HepG2 (cell line): Measurements from ENCODE around the gene SEMA3C. TPM values are rescaled to one million over a fixed set of nuclear protein-coding genes. Genes with fewer than 3 reads are reported as not detected.

Source experiments
- ATAC-seq: fragments of 200-7000 bp; cut with Tn5 transposase; 3 replicates; pipeline ENCODE4 v1.9.1; 2020; ENCODE audit warnings: mild to moderate bottlenecking, moderate library complexity
- BruUV-seq: library from RNA; stranded (reverse); fragments of 400-500 nt; replicated peaks from 2 replicates; lab custom pipeline; 2021; lab: Mats Ljungman, UMichigan
- CTCF ChIA-PET: fragments of 300-600 bp; formaldehyde crosslinking; extraction: SDS; loops from one replicate; lab custom pipeline; 2021; ENCODE audit warnings: low total read pairs, inconsistent platforms, low intra/inter-chr PET ratio; lab: Yijun Ruan, JAX
- POLR2A ChIA-PET: fragments of 350-600 bp; sonication (Branson Sonifier 250); formaldehyde crosslinking; loops from one replicate; lab custom pipeline; 2020; ENCODE audit warnings: antibody characterized with exemption, inconsistent platforms; lab: Yijun Ruan, JAX
- DNase-seq: peaks from one replicate; pipeline ENCODE4 v3.0.0-alpha.2; 2015; ENCODE audit warnings: low spot score
- FAIRE-seq: peaks from 3 replicates; lab custom pipeline; 2011; peaks lifted over from hg19 to GRCh38; lab: Jason Lieb, UNC
- H2AFZ ChIP-seq: one replicate; pipeline ENCODE4 v1.6.1; 2011; ENCODE audit warnings: low read length, inconsistent platforms
- H3K27ac ChIP-seq: fragments of 300-600 bp; 3 replicates; pipeline ENCODE4 v1.8.0; 2011; ENCODE audit warnings: mixed run types, mild to moderate bottlenecking, mixed read lengths, low read length, inconsistent platforms; ENCODE audit not compliant: insufficient read depth; ENCODE audit errors: extremely low read length
- H3K27me3 ChIP-seq, 2 experiments: fragments of 200-600 bp in 1 of 2; 2 replicates in 1 of 2; 3 replicates in 1 of 2; pipeline versions ENCODE4 v1.6.0 to v1.8.0; 2011; ENCODE audit warnings: low read length in 2 of 2, mild to moderate bottlenecking in 2 of 2, moderate library complexity in 2 of 2, inconsistent platforms in 1 of 2; ENCODE audit not compliant: insufficient read depth in 2 of 2, control insufficient read depth in 1 of 2
- H3K36me3 ChIP-seq, 2 experiments: fragments of 200-600 bp in 1 of 2; replicated peaks in 1 of 2; 2 replicates in 1 of 2; 3 replicates in 1 of 2; pipeline versions ENCODE4 v1.5.1 to v1.8.0; 2011; ENCODE audit warnings: low read length in 2 of 2, inconsistent platforms in 1 of 2; ENCODE audit not compliant: insufficient read depth in 2 of 2, control insufficient read depth in 1 of 2
- H3K4me1 ChIP-seq: 2 replicates; pipeline ENCODE4 v1.5.1; 2012; ENCODE audit warnings: low read length, inconsistent platforms; ENCODE audit not compliant: insufficient read depth
- H3K4me2 ChIP-seq: 2 replicates; pipeline ENCODE4 v1.6.0; 2011; ENCODE audit warnings: low read depth, low read length, inconsistent platforms
- H3K4me3 ChIP-seq, 3 experiments: fragments of 200-600 bp in 1 of 3; sonication (generic), shearing (Covaris generic) in 1 of 3; replicated peaks in 1 of 3; 2 replicates each; pipeline ENCODE4 v1.5.1; 2011 to 2016; ENCODE audit warnings: low read length in 3 of 3, inconsistent platforms in 2 of 3, low read depth in 2 of 3, mild to moderate bottlenecking in 2 of 3, control low read depth in 1 of 3, mixed read lengths in 1 of 3; ENCODE audit not compliant: insufficient read depth in 1 of 3
- H3K79me2 ChIP-seq: one replicate; pipeline ENCODE4 v1.6.1; 2011; ENCODE audit warnings: low read length, inconsistent platforms; ENCODE audit not compliant: insufficient read depth
- H3K9ac ChIP-seq: 2 replicates; pipeline ENCODE4 v1.6.0; 2011; ENCODE audit warnings: mild to moderate bottlenecking, low read depth, low read length, inconsistent platforms; ENCODE audit not compliant: insufficient read depth
- H3K9me3 ChIP-seq: 2 replicates; pipeline ENCODE4 v1.5.1; 2012; ENCODE audit warnings: mild to moderate bottlenecking, low read length
- H4K20me1 ChIP-seq: 2 replicates; pipeline ENCODE4 v1.6.0; 2011; ENCODE audit warnings: inconsistent platforms, mild to moderate bottlenecking, low read length, moderate library complexity; ENCODE audit not compliant: insufficient read depth
- FIP1L1 ChIP-seq: fragments of 200-400 bp; formaldehyde crosslinking; IDR thresholded peaks from 2 replicates; pipeline ENCODE4 v1.6.1; 2018; ENCODE audit warnings: low read depth, mild to moderate bottlenecking, low read length, moderate library complexity, borderline replicate concordance; ENCODE audit not compliant: insufficient read depth
- FOXP1 ChIP-seq, 2 experiments: fragments of 450-650 bp in 1 of 2; IDR thresholded peaks; 2 replicates each; pipeline ENCODE4 v1.6.1; 2017 to 2018; ENCODE audit warnings: antibody characterized with exemption in 1 of 2
- HNRNPL ChIP-seq: fragments of 200-400 bp; formaldehyde crosslinking; IDR thresholded peaks from 2 replicates; pipeline ENCODE4 v1.6.1; 2017; ENCODE audit warnings: mild to moderate bottlenecking, low read depth, low read length
- POLR2G ChIP-seq: fragments of 200-400 bp; formaldehyde crosslinking; IDR thresholded peaks from 2 replicates; pipeline ENCODE4 v1.6.1; 2018; ENCODE audit warnings: mild to moderate bottlenecking, low read depth, low read length, moderate library complexity
- SMAD1 ChIP-seq: sonication (generic); formaldehyde crosslinking; IDR thresholded peaks from 2 replicates; pipeline ENCODE4 v1.4.0; 2020; ENCODE audit warnings: missing genetic modification reagents, low read depth, mild to moderate bottlenecking, borderline replicate concordance
- SMC3 ChIP-seq: IDR thresholded peaks from 2 replicates; pipeline ENCODE4 v1.6.1; 2011; ENCODE audit warnings: low read length, improper control_type of control experiment
- TGIF2 ChIP-seq: IDR thresholded peaks from 2 replicates; pipeline ENCODE4 v1.6.1; 2016; ENCODE audit warnings: control low read depth, missing compliant biosample characterization
- TOE1 ChIP-seq: sonication (generic); formaldehyde crosslinking; IDR thresholded peaks from 2 replicates; pipeline ENCODE4 v1.4.0; 2020; ENCODE audit warnings: mild to moderate bottlenecking, missing genetic modification reagents
- ZNF20 ChIP-seq: sonication (generic); formaldehyde crosslinking; IDR thresholded peaks from 2 replicates; pipeline ENCODE4 v1.4.0; 2020; ENCODE audit warnings: mild to moderate bottlenecking, moderate library complexity, missing genetic modification reagents
- ZNF709 ChIP-seq: sonication (generic); formaldehyde crosslinking; IDR thresholded peaks from 2 replicates; pipeline ENCODE4 v1.5.0; 2020; ENCODE audit warnings: mild to moderate bottlenecking, missing genetic modification reagents
- WGBS: methylation state at CpG from one replicate; pipeline ENCODE4 v1.1.6; 2017; ENCODE audit warnings: low lambda C conversion rate; 5-methylcytosine and 5-hydroxymethylcytosine counted together
- in situ Hi-C: cut with HindIII; loops from 2 replicates; pipeline ENCODE4 v1.10.0; 2017; ENCODE audit warnings: low pct_unique_long_range_greater_than_20kb; ENCODE audit not compliant: extremely low pct_ligation_motif_present
- intact Hi-C: fragments of 100-400 bp; cut with micrococcal nuclease; formaldehyde crosslinking; loops from one replicate; pipeline ENCODE4 v1.10.0; 2022; ENCODE audit not compliant: unreplicated experiment
- polyA plus RNA-seq, 8 experiments: library from polyadenylated mRNA; depleted of rRNA in 3 of 8; stranded (reverse) in 7 of 8; unstranded in 1 of 8; fragments of >200 nt; fragmentation: Illumina TruSeq in 4 of 8; extraction: Trizol in 4 of 8; gene quantifications; 2 replicates each; pipeline versions ENCODE4 v1.2.1 to v1.2.3, GENCODE V29; 2011 to 2016; ENCODE audit warnings: low read depth in 4 of 8, missing spikeins in 1 of 8, mixed read lengths in 1 of 8; ENCODE audit not compliant: insufficient read depth in 1 of 8
- total RNA-seq, 5 experiments: library from RNA; depleted of rRNA; stranded (reverse); fragments of >200 nt; fragmentation: Illumina TruSeq; extraction: Trizol; gene quantifications; 2 replicates each; pipeline ENCODE4 v1.2.3, GENCODE V29; 2016; ENCODE audit warnings: low read depth in 1 of 5
- TF ChIP-seq, protein P1 (sequence below): sonication (generic); formaldehyde crosslinking; IDR thresholded peaks from 2 replicates; pipeline ENCODE4 v1.5.0; 2020; ENCODE audit warnings: mild to moderate bottlenecking, missing genetic modification reagents, borderline replicate concordance
- TF ChIP-seq, protein P2 (sequence below): sonication (generic); formaldehyde crosslinking; IDR thresholded peaks from 2 replicates; pipeline ENCODE4 v1.4.0; 2020; ENCODE audit warnings: mild to moderate bottlenecking, missing genetic modification reagents
- TF ChIP-seq, protein P3 (sequence below): sonication (generic); formaldehyde crosslinking; conservative IDR thresholded peaks from 2 replicates; pipeline ENCODE4 v1.4.0; 2020; ENCODE audit warnings: missing genetic modification reagents

SEMA3C gene
- total and polyA plus RNA-seq, 2 of the 13 experiments (the other 11 are each of a cell fraction or from before 2014, with no cell fraction given), result 0.05 to 0.13 TPM

DNA sequence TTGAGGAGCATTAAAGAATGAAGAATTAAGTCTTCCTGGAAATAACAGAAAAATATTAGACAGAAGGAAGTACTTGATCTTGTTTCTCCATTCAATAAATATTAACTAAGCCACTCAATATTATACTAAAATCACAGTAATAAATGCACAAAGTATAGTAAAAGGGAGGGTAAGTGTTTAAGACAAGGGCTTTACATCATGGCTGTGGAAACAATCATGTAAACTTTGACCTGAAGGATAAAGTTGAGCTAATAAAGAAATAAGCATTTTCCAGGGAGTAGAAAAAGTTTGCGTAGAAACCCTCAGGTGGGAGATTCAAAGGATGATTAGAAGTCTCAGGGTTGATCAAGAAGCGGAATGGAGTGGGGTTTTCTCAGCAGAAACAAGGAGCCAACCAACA lies 78.2 kb downstream of the SEMA3C start:
- Histone ChIP-seq H3K79me2 (no peaks in the 10 kb centered on the region), H3K4me3 (no peak overlapping the region), H3K9me3 (no peaks in the 10 kb centered on the region), H3K36me3 (no peaks in the 10 kb centered on the region), H3K4me1 (no peaks in the 10 kb centered on the region), H3K27me3 (no peaks in the 10 kb centered on the region), H3K4me2 (no peak overlapping the region), H4K20me1 (no peaks in the 10 kb centered on the region), H3K9ac (no peak overlapping the region), H2AFZ (no peak overlapping the region), H3K27ac (no peak overlapping the region)
- no peak for TF ChIP-seq ZNF20
- no peak for TF ChIP-seq FOXP1 (IDR thresholded peaks at IDR 0.05)
- no peak for TF ChIP-seq FOXP1 (CRISPR knock-in tag; IDR thresholded peaks at IDR 0.05)
- TF ChIP-seq FIP1L1, result no peak
- TF ChIP-seq, protein P1, sequence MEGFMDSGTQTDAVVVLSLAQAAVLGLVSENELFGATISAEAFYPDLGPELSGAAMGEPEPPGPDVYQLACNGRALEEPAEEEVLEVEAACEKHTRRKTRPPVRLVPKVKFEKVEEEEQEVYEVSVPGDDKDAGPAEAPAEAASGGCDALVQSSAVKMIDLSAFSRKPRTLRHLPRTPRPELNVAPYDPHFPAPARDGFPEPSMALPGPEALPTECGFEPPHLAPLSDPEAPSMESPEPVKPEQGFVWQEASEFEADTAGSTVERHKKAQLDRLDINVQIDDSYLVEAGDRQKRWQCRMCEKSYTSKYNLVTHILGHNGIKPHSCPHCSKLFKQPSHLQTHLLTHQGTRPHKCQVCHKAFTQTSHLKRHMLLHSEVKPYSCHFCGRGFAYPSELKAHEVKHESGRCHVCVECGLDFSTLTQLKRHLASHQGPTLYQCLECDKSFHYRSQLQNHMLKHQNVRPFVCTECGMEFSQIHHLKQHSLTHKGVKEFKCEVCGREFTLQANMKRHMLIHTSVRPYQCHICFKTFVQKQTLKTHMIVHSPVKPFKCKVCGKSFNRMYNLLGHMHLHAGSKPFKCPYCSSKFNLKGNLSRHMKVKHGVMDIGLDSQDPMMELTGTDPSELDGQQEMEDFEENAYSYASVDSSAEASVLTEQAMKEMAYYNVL (CRISPR knock-in tag), result no peak
- TF ChIP-seq TOE1 (CRISPR knock-in tag), result no peak
- POLR2A ChIA-PET, result no interaction called here
- ATAC-seq (no peak), DNase-seq (no peak), FAIRE-seq (no peak)
- intact Hi-C loops (no loop called here), in situ Hi-C loops (no loop called here)
- 6% methylated on average over 2 of the region's 2 CpGs for WGBS
- CTCF ChIA-PET, result no interaction called here
- no TSS peak for BruUV-seq

DNA sequence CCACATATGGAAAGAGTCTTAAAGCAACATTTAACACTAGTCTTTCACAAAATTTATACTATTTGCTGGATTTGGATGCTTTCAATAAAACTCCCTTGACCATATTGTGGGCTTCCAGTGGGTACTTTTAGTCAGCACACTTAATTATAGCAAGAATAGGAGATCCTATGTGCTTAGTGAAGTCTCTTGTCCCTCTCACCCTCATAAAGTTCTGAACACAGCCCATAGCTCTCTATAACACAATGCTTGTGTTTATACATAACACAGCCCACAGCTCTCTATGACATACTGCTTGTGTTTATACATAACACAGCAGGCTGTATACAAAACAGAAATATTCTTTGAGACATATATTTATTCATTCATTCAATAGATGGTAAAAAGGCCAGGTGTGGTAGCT lies 79.0 kb downstream of the SEMA3C start:
- Histone ChIP-seq H3K4me3 (no peak overlapping the region), H3K36me3 (no peaks in the 10 kb centered on the region), H3K27ac (no peak overlapping the region), H3K9ac (no peak overlapping the region), H2AFZ (no peak overlapping the region), H3K79me2 (no peaks in the 10 kb centered on the region), H3K4me1 (no peaks in the 10 kb centered on the region), H4K20me1 (no peaks in the 10 kb centered on the region), H3K4me2 (no peak overlapping the region), H3K9me3 (no peaks in the 10 kb centered on the region), H3K27me3 (no peaks in the 10 kb centered on the region)
- CTCF ChIA-PET, result no interaction called here
- FAIRE-seq (no peak), ATAC-seq (no peak), DNase-seq (no peak)
- in situ Hi-C loops (no loop called here), intact Hi-C loops (no loop called here)
- BruUV-seq, result no TSS peak
- POLR2A ChIA-PET, result no interaction called here
- no peak for TF ChIP-seq HNRNPL
- TF ChIP-seq, protein P2, sequence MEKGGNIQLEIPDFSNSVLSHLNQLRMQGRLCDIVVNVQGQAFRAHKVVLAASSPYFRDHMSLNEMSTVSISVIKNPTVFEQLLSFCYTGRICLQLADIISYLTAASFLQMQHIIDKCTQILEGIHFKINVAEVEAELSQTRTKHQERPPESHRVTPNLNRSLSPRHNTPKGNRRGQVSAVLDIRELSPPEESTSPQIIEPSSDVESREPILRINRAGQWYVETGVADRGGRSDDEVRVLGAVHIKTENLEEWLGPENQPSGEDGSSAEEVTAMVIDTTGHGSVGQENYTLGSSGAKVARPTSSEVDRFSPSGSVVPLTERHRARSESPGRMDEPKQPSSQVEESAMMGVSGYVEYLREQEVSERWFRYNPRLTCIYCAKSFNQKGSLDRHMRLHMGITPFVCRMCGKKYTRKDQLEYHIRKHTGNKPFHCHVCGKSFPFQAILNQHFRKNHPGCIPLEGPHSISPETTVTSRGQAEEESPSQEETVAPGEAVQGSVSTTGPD (CRISPR knock-in tag), result no peak
- TF ChIP-seq, protein P3, sequence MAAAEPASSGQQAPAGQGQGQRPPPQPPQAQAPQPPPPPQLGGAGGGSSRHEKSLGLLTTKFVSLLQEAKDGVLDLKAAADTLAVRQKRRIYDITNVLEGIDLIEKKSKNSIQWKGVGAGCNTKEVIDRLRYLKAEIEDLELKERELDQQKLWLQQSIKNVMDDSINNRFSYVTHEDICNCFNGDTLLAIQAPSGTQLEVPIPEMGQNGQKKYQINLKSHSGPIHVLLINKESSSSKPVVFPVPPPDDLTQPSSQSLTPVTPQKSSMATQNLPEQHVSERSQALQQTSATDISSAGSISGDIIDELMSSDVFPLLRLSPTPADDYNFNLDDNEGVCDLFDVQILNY (CRISPR knock-in tag), result no peak
- no peak for TF ChIP-seq SMC3
- TF ChIP-seq TGIF2, result no peak
- no peak for TF ChIP-seq ZNF709
- no peak for TF ChIP-seq POLR2G
- TF ChIP-seq SMAD1 (CRISPR knock-in tag), result no peak
